Cardiac muscle cell (in vitro differentiated cells and primary cell): ENCODE data around the gene ZNF827. TPM values are rescaled to one million over a fixed set of nuclear protein-coding genes. Genes with fewer than 3 reads are reported as not detected.

Source experiments
- DNase-seq, 2 donors: peaks; one replicate each; pipeline versions ENCODE4 v3.0.0 to v3.0.0-alpha.2; 2010 to 2017; ENCODE audit warnings: low read depth in 1 of 2, low spot score in 1 of 2
- H3K27ac ChIP-seq: fragments of 200-600 bp; sonication (generic); 2 replicates; pipeline ENCODE4 v1.5.1; 2016
- H3K27me3 ChIP-seq: fragments of 200-600 bp; sonication (generic); 2 replicates; pipeline ENCODE4 v1.6.0; 2016; ENCODE audit warnings: control low read depth
- H3K36me3 ChIP-seq: fragments of 200-600 bp; sonication (generic); 2 replicates; pipeline ENCODE4 v1.5.1; 2016; ENCODE audit warnings: control low read depth
- H3K4me1 ChIP-seq: fragments of 200-600 bp; sonication (generic); 2 replicates; pipeline ENCODE4 v1.8.1; 2017; ENCODE audit warnings: low read depth, mild to moderate bottlenecking, mixed run types
- H3K4me3 ChIP-seq: fragments of 200-600 bp; sonication (generic); 2 replicates; pipeline ENCODE4 v1.5.1; 2016; ENCODE audit warnings: mild to moderate bottlenecking
- H3K9me3 ChIP-seq: fragments of 200-600 bp; sonication (generic); 2 replicates; pipeline ENCODE4 v1.5.1; 2017; ENCODE audit warnings: low read depth, mild to moderate bottlenecking, control low read depth
- CTCF ChIP-seq: IDR thresholded peaks from 2 replicates; pipeline ENCODE4 v1.5.1; 2012; ENCODE audit warnings: low read depth, mild to moderate bottlenecking, low read length
- polyA plus RNA-seq: library from polyadenylated mRNA; unstranded; fragments of >200 nt; fragmentation: Nextera tagmentation; extraction: Ambion mirVana; gene quantifications from 2 replicates; pipeline ENCODE4 v1.2.1, GENCODE V29; 2016
- total RNA-seq: library from RNA; depleted of rRNA; stranded (reverse); fragments of >200 nt; gene quantifications from 2 replicates; pipeline ENCODE4 v1.2.3, GENCODE V29; 2016

The ZNF827 gene
- total and polyA plus RNA-seq, 2 experiments from 2014 or later: 13.2 to 37.3 TPM

GRCh38 chr4:145760961-145761929 lies 177.4 kb downstream of the ZNF827 start:
- Histone ChIP-seq H3K36me3 (peaks cover 66% of the 10 kb centered on the region), H3K27me3 (no peaks in the 10 kb centered on the region), H3K4me1 (no peaks in the 10 kb centered on the region), H3K27ac (no peak overlapping the region), H3K4me3 (no peak overlapping the region), H3K9me3 (no peaks in the 10 kb centered on the region)
- TF ChIP-seq CTCF: no peak
- DNase-seq: no peak

- DNase-seq: no peak
- H3K36me3 ChIP-seq: peaks cover 55% of the 10 kb centered on the region
- H3K4me3 ChIP-seq: no peak overlapping the region
- TF ChIP-seq CTCF: no peak
- H3K4me1 ChIP-seq: no peaks in the 10 kb centered on the region
- no peaks in the 10 kb centered on the region for H3K27me3 ChIP-seq
- H3K9me3 ChIP-seq: no peaks in the 10 kb centered on the region
- no peak overlapping the region for H3K27ac ChIP-seq
Observed at GRCh38 chr4:145760176-145760575, 178.4 kb downstream of the ZNF827 start.

GRCh38 chr4:145757188-145757587 lies 181.4 kb downstream of the ZNF827 start:
- Histone ChIP-seq H3K27ac (no peak overlapping the region), H3K36me3 (peaks cover 27% of the 10 kb centered on the region), H3K4me3 (no peak overlapping the region), H3K9me3 (no peaks in the 10 kb centered on the region), H3K4me1 (no peaks in the 10 kb centered on the region), H3K27me3 (no peaks in the 10 kb centered on the region)
- TF ChIP-seq CTCF: no peak
- no peak for DNase-seq

GRCh38 chr4:145756244-145756643 lies 182.4 kb downstream of the ZNF827 start:
- DNase-seq: no peak
- Histone ChIP-seq H3K4me3 (no peak overlapping the region), H3K9me3 (no peaks in the 10 kb centered on the region), H3K4me1 (no peaks in the 10 kb centered on the region), H3K27me3 (no peaks in the 10 kb centered on the region), H3K27ac (no peak overlapping the region), H3K36me3 (peaks cover 25% of the 10 kb centered on the region)
- TF ChIP-seq CTCF: no peak

GRCh38 chr4:145755802-145756201 lies 182.8 kb downstream of the ZNF827 start:
- H3K36me3 ChIP-seq: peaks cover 21% of the 10 kb centered on the region
- H3K9me3 ChIP-seq: no peaks in the 10 kb centered on the region
- H3K4me3 ChIP-seq: no peak overlapping the region
- H3K27ac ChIP-seq: no peak overlapping the region
- no peak for TF ChIP-seq CTCF
- peak in 1 of 2 donors; percentile 8 for DNase-seq
- no peaks in the 10 kb centered on the region for H3K27me3 ChIP-seq
- H3K4me1 ChIP-seq: no peaks in the 10 kb centered on the region
